Ureter (tissue), 1 donor: ENCODE measurements around the gene PHF5A. TPM values are rescaled to one million over a fixed set of nuclear protein-coding genes. Genes with fewer than 3 reads are reported as not detected.

ENCODE experiments used
- DNase-seq: peaks from one replicate; pipeline ENCODE4 v3.0.0-alpha.2; 2020; ENCODE audit warnings: low spot score
- total RNA-seq: library from RNA; stranded (reverse); gene quantifications from one replicate; pipeline ENCODE4 v1.2.4, GENCODE V29; 2023
- donor health status: DM: yes; HTN: yes; CAD: no.

PHF5A gene
- total RNA-seq, 1 donor from 2014 or later: 32.3 TPM

- peak; percentile 90 for DNase-seq
Measured at GRCh38 chr22:41417622-41418390, 50.7 kb downstream of the PHF5A start.

- DNase-seq: no peak
Measured at GRCh38 chr22:41415554-41415953, 52.9 kb downstream of the PHF5A start.

GRCh38 chr22:41411021-41411851 is 57.3 kb downstream of the PHF5A start:
- no peak for DNase-seq

- DNase-seq: no peak
Measured at GRCh38 chr22:41410311-41410751, 58.2 kb downstream of the PHF5A start.

Other genes with a start within 250 kb of the PHF5A start
- gene CHADL, start 227.8 kb downstream of the PHF5A start, total RNA-seq: 8.9 TPM
- gene RANGAP1, start 182.5 kb downstream of the PHF5A start, total RNA-seq: 59.7 TPM
- gene ZC3H7B, start 167.2 kb downstream of the PHF5A start, total RNA-seq: 65.9 TPM
- 27.5 TPM for gene TEF, start 86.8 kb downstream of the PHF5A start, total RNA-seq
- 49.9 TPM for gene TOB2, start 21.9 kb downstream of the PHF5A start, total RNA-seq
- 121 TPM for gene ACO2, start 425 bp upstream of the PHF5A start, total RNA-seq
- gene POLR3H, start 75.8 kb upstream of the PHF5A start, total RNA-seq: 54.2 TPM
- 1.8 TPM for gene CSDC2, start 92.3 kb upstream of the PHF5A start, total RNA-seq
- gene PMM1, start 121.1 kb upstream of the PHF5A start, total RNA-seq: 18.7 TPM
- 38.7 TPM for gene DESI1, start 152.4 kb upstream of the PHF5A start, total RNA-seq
- 209 TPM for gene XRCC6, start 152.6 kb upstream of the PHF5A start, total RNA-seq
- gene SNU13, start 220.2 kb upstream of the PHF5A start, total RNA-seq: 180 TPM
- gene MEI1, start 230.8 kb upstream of the PHF5A start, total RNA-seq: 6.8 TPM